Inferior parietal cortex (tissue), 1 donor: ENCODE results near the gene SMC2.

Experiments
- DNase-seq: peaks from one replicate; pipeline ENCODE4 v3.0.0-alpha.2; 2016; ENCODE audit errors: extremely low spot score

The SMC2 gene

DNA sequence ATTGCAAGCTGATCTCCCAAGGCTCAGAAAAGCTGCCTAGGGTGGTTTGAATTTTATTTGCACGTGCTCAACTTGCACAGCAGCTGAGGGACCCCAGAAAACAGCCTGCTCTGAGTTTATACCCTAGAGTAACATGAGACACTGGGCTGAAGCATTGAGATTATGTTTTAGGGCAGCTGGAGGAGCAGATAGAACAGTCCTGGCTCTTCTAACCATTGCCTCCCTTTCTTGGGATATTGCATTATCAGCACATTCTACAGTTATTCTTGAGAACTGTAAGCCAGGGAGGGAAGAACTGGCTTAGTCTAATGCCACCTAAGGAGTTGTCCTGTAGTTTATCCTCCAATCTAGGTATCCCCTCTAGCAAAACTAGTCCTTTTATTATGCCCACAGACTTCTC lies 10.3 kb downstream of the SMC2 start:
- DNase-seq = no peak

DNA sequence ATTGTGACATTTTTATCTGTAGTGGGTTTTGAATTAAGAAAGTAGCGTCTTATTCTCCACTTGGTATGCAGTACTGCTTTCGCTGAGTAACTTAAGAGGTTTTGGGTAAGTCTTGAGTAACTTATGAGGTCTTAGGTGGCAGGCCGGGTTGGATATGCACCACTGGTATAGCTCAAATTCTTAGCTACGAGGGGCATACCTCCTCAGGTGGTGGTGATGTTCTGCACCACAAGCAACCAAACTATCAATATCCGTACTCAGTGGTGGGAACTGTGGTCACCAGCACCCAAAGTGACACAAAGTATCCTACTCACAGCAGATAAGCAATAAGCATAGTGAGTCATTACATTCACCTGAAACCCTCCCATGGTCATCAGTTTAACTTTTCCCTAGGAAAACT lies 13.7 kb downstream of the SMC2 start:
- DNase-seq = no peak

GRCh38 chr9:104108315-104108714 lies 14.2 kb downstream of the SMC2 start:
- no peak for DNase-seq

DNA sequence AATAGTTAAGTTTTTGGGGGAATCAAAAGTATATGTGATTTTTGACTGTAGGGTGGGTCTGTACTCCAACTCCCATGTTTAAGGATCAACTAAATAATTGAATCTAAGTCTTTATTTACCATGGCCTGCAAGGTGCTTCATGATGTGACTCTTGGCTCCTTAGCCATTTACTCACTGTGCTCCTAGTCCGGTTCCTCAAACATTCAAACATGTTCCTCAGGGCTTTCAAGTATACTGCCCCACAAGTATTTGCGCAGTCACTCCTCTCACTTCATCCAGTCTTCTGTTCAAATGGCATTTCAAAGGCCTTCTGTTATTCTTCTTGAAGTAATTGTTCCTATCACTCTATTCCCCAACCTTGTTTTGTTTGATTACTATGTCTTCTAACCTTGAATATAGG lies 16.4 kb downstream of the SMC2 start:
- no peak for DNase-seq

- DNase-seq = no peak
Measured at GRCh38 chr9:104118916-104119315, 24.8 kb downstream of the SMC2 start.

- no peak for DNase-seq
Measured at GRCh38 chr9:104121022-104121421, 26.9 kb downstream of the SMC2 start.

GRCh38 chr9:104138243-104138868 lies 44.2 kb downstream of the SMC2 start:
- no peak for DNase-seq

- no peak for DNase-seq
Measured at GRCh38 chr9:104142799-104143549, 48.9 kb downstream of the SMC2 start.

- DNase-seq = no peak
Measured at GRCh38 chr9:104143550-104143910, 49.4 kb downstream of the SMC2 start.

- DNase-seq = no peak
Measured at GRCh38 chr9:104144336-104144735, 50.2 kb downstream of the SMC2 start.

- DNase-seq = no peak
Measured at GRCh38 chr9:104173067-104173466, 79.0 kb downstream of the SMC2 start.

DNA sequence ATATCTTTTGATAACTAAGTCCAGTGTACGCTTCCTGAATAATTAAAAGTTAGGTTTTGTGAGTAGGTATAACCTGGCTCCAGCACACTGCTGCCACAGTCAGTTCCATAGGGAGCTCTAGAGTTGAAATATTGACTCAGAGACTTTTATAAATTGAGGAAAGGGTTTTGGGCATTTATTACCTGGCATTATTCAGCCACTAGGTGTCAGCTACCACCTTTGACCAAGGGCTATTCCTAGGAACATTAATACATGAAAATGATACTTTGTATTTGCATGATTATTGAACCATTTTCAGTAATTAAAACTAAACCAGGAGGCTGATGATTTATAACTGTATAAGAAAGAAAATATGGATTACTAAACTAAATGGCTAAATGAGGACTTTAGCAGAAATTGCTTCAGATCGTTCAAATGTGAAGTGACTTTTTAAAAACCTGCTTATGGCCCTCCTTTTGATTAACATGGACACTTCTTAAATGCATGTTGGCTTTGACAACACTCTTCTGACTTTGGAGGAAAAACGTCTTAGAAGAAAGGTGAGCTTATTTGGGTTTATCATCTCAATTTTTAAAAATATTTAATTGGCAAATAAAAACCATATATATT lies 83.0 kb downstream of the SMC2 start:
- no peak for DNase-seq

GRCh38 chr9:104177676-104178075 lies 83.6 kb downstream of the SMC2 start:
- no peak for DNase-seq
